ENCODE results near the gene RASGEF1B. TPM values are rescaled to one million over a fixed set of nuclear protein-coding genes. Genes with fewer than 3 reads are reported as not detected.

RASGEF1B gene
- total RNA-seq, 1 donor from 2014 or later = 45.1 TPM

DNA sequence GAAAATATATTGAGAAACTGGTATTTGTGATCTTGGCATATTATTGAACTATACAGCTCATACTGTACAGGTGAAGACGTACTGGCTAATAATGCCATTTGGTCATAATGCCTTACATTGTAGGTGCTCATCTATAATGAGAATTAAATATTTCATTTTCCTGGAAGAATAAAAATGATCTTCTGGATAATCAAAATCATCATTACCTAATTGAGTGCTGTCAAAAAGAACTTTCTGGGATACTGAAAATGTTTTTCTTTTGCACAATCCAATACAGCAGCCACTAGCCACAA is 4.1 kb downstream of the RASGEF1B start:
- DNase-seq = no peak
- Histone ChIP-seq H3K4me1 (peaks cover 42% of the 10 kb centered on the region), H3K27me3 (no peaks in the 10 kb centered on the region), H3K27ac (no peak overlapping the region), H3K36me3 (no peaks in the 10 kb centered on the region), H3K9me3 (no peaks in the 10 kb centered on the region), H3K4me3 (no peak overlapping the region)
- ATAC-seq = no peak
- intact Hi-C loops (cut with DNase I) = loop anchor here (5.0 kb wide), 1 partner anchor 375 kb away; no protein-coding TSS in a partner anchor
- TF ChIP-seq, protein P1, sequence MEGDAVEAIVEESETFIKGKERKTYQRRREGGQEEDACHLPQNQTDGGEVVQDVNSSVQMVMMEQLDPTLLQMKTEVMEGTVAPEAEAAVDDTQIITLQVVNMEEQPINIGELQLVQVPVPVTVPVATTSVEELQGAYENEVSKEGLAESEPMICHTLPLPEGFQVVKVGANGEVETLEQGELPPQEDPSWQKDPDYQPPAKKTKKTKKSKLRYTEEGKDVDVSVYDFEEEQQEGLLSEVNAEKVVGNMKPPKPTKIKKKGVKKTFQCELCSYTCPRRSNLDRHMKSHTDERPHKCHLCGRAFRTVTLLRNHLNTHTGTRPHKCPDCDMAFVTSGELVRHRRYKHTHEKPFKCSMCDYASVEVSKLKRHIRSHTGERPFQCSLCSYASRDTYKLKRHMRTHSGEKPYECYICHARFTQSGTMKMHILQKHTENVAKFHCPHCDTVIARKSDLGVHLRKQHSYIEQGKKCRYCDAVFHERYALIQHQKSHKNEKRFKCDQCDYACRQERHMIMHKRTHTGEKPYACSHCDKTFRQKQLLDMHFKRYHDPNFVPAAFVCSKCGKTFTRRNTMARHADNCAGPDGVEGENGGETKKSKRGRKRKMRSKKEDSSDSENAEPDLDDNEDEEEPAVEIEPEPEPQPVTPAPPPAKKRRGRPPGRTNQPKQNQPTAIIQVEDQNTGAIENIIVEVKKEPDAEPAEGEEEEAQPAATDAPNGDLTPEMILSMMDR (IDR thresholded peaks at IDR 0.05) = no peak

DNA sequence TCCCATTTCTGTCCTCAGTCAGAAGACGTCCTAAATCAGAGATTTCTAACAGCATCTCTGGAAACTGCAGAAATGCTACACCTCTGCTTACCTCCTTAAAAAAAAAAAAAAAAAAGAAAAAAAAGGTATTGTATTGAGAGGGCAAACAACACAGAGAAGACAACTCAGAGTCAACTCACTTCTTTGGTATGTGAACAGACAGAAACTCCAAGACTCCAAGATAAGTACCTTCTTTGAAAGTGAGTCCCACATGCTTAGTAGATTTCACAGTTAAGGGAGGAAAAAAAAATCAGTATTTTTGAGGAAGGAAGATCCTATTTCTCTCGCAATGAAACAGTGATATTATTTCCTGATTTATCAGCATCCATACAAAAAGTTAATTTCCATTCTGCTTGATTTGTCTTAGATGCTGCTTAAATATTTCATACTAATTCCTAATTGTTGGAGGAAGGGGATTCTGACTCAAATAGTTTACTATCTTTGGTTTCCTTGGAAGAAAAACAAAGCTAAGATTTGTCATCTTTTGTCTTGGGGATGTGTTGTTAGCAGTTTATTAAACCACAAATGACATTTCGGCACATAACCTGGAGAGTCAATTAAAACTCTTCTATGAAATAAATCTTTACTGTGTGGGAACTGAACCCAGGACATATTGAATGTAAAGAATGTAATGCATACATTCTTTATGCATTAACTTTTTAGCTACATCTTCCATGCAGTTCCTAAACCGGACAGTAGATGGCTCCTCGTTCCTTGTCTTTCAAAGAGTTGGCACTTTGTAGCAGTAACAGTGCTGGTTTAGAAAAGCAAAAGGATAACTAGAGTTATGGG is 4.7 kb downstream of the RASGEF1B start:
- ATAC-seq (no peak), DNase-seq (no peak)
- no peaks in the 10 kb centered on the region for H3K27me3 ChIP-seq

DNA sequence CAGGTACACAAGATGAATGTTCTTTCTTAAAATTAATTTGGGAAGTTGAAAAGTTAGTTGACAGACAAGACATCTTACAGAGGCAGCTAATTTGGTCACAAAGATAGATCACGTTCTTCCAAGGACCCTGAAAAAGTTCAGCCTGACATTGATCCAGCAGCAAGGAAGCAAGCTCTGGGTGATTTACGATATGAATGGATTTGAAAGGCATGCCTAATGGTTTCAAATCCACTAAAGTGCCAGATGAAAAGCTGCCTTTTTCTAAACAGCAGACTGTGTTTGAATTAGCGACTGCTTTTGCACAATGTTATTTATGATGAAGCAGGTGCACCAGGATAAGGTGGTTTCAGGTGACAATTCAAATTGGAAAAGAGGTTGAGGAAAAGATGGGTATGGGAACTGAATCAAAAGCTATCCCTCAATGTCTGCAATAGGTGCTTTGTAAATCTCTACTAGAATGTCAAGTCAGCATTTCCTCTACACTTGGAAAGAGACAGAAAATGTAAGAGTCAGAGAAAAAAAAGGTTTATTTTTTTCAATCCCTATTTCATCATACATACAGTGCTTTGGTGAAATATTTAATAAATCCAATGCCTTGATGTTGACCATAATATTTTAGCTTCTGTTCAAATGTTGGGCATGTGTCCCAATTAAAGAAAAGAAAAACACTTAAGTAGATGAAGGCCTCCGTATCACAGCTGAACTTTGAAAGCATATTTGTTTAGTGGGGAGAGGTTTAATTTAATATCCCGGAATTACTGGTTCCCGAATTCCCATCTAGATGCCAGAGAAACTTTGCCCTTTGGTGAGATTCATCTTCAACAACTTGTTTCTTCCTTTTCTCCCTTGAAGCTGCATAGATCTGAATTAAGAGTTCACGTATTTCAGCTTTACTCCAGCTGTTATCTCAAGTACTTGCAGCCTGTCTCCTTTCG is 6.0 kb downstream of the RASGEF1B start:
- no peaks in the 10 kb centered on the region for H3K9me3 ChIP-seq
- DNase-seq (no peak), ATAC-seq (no peak)
- intact Hi-C loops (cut with DNase I) = loop anchor here (5.0 kb wide), 1 partner anchor 377 kb away; no protein-coding TSS in a partner anchor
- TF ChIP-seq, protein P1 (IDR thresholded peaks at IDR 0.05) = no peak
- peaks cover 42% of the 10 kb centered on the region for H3K4me1 ChIP-seq
- H3K4me3 ChIP-seq = no peak overlapping the region
- H3K27ac ChIP-seq = no peak overlapping the region
- no peaks in the 10 kb centered on the region for H3K36me3 ChIP-seq
- no peaks in the 10 kb centered on the region for H3K27me3 ChIP-seq

More for the DNA sequence above, 4.7 kb downstream of the RASGEF1B start:
- intact Hi-C loops (cut with DNase I) = loop anchor here (5.0 kb wide), 1 partner anchor 375 kb away; no protein-coding TSS in a partner anchor
- no peaks in the 10 kb centered on the region for H3K9me3 ChIP-seq
- peaks cover 42% of the 10 kb centered on the region for H3K4me1 ChIP-seq
- H3K36me3 ChIP-seq = no peaks in the 10 kb centered on the region
- TF ChIP-seq, protein P1 (IDR thresholded peaks at IDR 0.05) = peak; percentile 96
- no peak overlapping the region for H3K4me3 ChIP-seq
- no peak overlapping the region for H3K27ac ChIP-seq

DNA sequence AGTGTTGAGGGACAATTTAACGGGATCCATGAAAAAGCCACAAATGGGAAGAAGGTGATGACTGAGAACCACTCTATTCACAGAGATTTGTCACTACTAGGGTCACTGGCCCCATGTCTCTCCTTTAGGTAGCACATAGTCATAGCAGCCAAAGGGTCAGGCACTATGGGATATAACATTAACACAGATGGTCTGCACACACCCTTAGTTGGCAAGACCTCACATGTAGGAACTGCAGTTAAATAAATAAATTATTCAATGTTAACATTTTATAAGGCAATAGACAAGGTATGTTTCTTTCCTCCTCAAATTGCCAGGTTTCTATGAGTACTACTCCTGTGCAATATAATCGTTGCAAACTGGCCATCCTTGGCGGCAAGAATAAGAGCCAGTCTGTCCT is 10.9 kb downstream of the RASGEF1B start:
- Histone ChIP-seq H3K4me1 (peaks cover 27% of the 10 kb centered on the region), H3K36me3 (peaks cover 30% of the 10 kb centered on the region), H3K27ac (no peak overlapping the region), H3K9me3 (no peaks in the 10 kb centered on the region), H3K27me3 (no peaks in the 10 kb centered on the region), H3K4me3 (no peak overlapping the region)
- DNase-seq = no peak
- ATAC-seq = no peak
- TF ChIP-seq, protein P1 (IDR thresholded peaks at IDR 0.05) = no peak
- intact Hi-C loops (cut with DNase I) = no loop called here

DNA sequence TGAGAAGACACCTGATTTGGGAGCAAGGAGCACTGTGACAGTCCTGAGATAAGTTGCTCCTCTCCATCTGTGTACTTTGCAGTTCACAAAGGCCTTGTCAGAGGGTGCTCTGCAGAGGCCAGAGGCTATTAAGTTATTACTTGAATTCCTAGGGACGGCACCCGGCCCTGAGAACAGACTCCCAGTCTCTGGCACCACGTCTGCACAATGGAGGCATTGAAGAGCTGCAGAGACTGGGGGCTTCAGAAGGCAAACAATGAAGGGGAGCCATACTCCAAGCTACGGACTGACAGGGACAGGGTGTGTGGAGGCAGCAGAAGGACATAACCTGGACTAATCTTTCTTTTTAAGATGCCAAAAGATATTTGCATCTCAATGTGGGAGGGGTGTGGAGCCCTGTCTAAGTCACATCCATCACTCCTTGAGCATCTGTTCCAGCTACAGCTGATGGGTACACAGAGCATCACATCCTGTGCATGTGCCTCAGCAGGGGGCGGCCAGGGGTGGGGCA is 11.5 kb downstream of the RASGEF1B start:
- ATAC-seq = peak; percentile 43
- TF ChIP-seq, protein P1 (IDR thresholded peaks at IDR 0.05) = no peak

More for the DNA sequence above, 11.5 kb downstream of the RASGEF1B start:
- peaks cover 35% of the 10 kb centered on the region for H3K36me3 ChIP-seq
- no peaks in the 10 kb centered on the region for H3K9me3 ChIP-seq
- DNase-seq = no peak
- H3K4me3 ChIP-seq = no peak overlapping the region
- intact Hi-C loops (cut with DNase I) = no loop called here
- H3K27me3 ChIP-seq = no peaks in the 10 kb centered on the region
- H3K4me1 ChIP-seq = peaks cover 22% of the 10 kb centered on the region
- H3K27ac ChIP-seq = no peak overlapping the region

Data from upper lobe of right lung (tissue), 1 donor.